Iris pigment epithelial cell (primary cell): ENCODE data around the gene CEACAM16.
"Not testable (repeated sequence)": the region's sequence is repeated elsewhere in the genome, so short reads cannot be mapped to it uniquely, and the experiment has no call there.

Source experiments
- DNase-seq: peaks from one replicate; pipeline ENCODE4 v3.0.0-alpha.2; 2011; ENCODE audit warnings: low read depth

Gene CEACAM16

DNA sequence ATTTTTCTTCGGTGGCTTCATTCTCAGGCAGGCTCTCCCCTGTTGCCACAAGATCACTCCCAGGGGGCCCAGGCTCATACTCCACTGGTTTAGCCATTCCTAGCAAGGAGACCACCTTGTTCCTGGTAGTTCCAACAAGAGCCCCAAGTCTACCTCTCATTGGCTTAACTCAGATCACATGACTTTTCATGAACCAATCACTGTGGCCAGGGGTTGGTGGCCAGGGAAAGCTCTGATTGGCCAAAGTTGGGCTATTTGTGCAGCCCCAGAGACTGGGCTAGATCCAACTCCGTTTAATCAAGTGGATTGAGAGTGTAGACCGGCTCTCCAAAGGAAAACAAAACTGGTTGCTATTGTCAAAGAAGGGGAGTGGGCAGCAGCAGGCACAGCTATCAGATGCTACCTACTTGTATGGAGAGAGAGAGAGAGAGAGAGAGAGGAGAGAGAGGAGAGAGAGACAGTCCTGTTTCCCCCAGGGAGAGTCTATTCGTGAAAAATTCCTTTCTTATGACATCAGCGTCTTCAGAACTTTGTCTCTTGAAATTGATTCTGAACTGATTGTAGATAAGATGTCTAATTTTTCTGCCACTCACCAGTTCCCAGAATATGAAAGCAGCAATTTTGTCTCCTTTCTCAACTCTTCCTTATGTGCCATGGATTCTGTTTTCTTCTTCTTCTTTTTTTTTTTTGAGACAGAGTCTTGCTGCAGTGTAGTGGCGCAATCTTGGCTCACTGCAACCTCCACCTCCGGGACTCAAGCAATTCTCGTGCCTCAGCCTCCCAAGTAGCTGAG, 21.7 kb upstream of the CEACAM16 start:
- peak; percentile 79 for DNase-seq

DNA sequence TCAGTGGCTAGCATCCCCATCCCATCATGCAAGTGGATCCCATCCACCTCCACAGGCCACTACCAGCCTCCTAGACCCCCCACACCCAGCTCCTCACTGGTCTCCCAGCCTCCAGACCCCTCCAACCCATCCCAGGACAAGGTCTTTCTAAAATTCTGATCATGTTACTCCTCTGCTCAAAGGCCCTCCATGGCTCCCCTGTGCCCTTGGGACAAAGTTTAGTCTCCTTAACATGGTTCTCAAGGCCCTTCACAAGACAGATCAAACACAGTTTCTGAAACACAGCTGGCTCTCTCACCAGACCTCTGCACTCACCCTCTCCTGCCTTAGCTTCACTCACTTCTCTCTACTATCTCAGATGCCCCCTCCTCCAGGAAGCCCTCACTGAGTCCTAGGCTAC, 18.4 kb upstream of the CEACAM16 start:
- DNase-seq = no peak

DNA sequence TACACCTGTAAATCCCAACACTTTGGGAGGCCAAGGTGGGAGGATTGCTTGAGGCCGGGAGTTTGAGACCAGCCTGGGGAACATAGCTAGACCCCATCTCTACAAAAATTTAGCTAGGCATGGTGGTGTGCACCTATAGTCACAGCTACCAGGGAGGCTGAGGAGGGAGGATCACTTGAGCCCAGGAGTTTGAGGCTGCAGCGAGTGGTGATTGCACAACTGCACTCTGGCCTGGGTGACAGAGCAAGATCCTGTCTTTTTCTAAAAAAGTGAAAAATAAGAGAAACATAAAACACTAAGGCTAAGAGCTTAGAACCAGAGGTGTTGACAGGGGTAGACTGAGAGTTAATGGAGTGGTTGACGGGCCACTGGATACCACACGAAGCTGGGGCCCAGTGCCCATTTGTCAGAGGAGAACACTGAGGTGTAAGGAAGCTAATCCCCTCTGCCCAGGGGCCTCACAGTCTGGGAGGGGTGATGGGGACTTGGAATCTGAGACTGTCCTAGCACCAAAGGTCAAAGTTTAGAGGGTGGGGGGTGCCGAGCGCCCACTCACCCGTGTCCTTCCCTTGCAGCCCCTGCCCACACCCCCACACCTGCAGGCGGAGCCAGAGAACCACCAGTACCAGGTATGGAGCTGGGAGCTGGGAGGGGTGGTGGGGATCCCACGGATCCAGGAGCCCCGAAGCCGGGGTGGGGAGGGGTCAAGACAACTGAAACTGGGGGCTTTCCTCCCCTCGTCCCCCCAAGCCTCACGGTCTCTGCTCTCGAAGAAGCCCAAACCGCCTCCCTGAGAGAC, 16.8 kb upstream of the CEACAM16 start:
- no peak for DNase-seq

DNA sequence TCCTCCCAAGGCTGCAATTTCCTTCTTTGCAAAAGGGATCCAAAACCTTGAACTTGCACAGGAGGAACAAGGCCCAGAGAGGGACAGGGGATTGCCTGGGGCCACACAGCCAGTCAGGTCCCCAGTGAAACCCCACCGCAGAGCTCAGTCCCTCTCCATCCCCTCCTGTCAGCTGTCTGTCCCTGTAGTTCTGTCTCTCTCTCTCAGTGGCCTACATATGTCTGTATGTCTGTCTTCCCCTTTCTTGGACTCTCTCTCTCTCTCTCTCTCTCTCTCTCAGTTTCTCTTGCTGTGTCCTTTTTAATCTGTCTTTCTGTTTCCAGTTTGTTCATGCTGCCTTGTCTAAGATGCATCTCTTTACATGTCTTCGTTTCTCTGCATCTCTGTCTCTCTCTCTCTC, 16.1 kb upstream of the CEACAM16 start:
- no peak for DNase-seq

DNA sequence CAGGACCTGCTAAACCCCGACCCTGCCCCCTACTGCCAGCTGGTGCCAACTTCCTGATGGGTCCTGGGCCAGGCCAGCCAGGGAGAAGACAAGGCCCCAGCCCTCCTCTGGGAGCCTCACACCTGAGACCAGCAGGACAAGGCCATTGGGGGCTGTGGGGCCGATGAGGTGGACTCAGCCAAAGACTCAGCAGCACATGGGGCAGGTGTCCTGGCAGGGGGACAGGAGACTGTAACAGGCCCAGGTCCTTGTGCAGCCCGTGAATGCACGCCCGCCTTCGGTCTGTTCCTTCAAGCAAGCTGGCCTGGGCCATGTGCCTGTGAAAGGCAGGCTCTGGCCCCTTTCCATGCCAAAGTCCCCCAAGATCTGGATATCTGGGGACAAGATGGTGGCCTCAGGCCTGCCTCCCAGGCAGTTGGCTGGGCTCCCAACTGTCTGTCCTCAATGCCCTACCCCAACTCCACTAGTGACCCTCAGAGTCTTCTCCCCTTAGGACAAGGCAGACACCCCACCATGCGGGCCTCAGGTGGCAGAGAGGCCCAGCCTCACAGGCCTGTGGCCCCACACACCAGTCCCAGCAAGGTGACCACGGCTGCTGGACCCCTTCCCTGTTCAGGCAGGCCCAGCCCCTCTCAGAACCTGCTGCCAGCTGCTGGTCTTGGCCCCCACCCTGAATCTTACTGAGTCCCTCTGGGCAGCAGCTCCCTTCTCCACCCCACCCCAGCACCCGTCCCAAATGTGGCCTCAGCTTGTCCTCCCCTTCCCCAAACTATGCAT, 15.3 kb upstream of the CEACAM16 start:
- no peak for DNase-seq

DNA sequence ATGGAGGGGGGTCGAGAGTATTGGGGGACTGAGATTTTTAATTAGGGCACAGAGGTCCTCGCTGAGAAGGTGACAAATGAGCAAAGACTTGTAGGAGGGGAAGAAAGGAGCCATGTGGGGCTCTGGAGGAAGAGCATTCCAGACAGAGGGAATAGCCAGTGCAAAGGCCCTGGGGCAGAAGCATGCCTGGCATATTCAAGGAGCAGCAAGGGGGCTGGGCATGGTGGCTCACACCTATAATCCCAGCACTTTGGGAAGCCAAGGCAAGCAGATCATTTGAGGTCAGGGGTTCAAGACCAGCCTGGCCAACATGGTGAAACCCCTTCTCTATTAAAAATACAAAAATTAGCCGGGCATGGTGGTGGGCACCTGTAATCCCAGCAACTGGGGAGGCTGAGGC, 14.6 kb upstream of the CEACAM16 start:
- not testable (repeated sequence) for DNase-seq

DNA sequence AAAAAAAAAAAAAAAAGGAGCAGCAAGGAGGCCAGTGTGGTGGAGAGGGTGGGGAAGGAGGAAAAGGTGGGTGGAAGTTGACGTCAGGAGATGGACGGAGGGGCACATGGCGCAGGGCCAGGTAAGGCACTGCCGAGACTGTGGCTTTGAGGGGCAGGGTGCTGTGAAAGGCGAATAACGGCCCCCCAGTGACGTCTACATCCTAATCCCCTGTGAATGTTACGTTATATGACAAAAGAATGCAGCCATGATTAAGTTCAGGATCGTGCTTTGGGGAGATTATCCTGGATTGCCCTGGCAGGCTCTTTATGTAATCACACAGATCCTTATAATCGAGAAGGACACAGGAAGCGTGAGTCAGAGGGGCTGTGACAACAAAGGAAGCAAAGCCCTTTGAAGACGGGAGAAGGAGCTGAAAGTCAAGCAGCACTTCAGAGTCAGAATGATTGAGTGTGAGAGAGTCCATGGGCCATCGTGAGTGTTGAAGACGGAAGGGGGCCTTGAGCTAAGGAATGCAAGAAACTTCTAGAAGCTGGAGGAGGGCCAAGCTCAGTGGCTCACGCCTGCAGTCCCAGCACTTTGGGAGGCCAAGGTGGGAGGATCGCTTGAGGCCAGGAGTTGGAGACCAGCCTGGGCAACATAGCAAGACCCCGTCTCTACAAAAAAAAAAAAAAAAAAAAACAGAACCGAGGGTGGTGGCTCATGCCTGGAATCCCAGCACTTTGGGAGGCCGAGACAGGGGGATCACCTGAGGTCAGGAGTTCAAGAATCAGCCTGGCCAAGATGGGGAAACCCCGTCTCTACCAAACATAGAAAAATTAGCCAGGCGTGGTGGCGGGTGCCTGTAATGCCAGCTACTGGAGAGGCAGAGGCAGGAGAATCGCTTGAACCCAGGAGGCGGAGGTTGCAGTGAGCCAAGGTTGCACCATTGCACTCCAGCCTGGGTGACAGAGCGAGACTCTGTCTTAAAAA, 13.8 kb upstream of the CEACAM16 start:
- peak; percentile 82 for DNase-seq

DNA sequence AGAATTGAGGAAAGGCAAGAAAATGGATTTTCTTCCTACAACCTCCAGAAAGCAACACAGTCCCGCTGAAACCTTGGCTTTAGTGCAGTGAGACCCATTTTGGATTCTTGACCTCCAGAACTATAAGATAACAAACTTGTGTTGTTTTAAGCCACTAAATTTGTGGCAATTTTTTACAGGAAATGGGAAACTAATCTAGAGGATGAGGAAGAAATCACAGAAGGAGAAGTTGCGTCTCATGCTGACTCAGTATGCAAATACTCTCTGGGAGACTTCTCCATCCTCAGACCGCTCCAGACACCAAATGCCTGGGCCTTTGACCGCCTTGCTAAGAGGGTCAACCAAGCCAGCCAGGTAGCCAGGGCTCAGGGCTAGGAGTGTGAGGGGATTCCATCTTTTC, 13.1 kb upstream of the CEACAM16 start:
- peak; percentile 66 for DNase-seq

DNA sequence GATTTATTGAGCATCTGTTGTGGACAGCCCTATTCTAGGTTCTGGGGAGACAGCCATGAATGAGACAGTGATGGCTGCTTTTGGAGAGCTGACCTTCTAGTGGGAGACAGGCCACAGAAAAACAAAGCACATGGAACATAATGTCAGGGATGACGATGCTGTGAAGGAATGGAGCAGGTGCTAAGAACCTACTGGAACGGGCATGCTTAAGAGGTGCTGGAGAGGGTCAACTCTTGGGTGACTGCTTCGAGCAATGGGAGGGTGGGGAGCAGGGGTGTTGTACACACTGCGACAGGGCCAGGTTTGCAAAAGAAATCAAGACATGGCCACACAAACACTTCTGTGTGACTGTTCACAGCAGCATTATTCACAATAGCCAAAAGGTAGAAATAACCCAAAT, 12.1 kb upstream of the CEACAM16 start:
- DNase-seq = no peak

DNA sequence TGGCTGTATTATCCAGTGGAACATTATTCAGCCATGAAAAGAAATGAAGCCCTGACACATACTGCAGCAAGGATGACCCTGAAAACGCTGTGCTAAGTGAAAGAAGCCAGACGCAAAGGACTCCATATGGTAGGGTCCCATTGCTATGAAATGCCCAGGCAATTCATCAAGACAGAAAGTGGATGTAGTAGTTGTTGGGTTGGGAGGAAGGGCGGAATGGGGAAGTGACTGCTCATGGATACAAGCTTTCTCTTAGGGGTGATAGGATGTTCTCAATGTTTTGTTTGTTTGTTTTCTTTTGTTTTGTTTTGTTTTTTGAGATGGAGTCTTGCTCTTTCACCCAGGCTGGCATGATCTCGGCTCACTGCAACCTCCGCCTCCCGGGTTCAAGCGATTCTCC, 11.1 kb upstream of the CEACAM16 start:
- DNase-seq = no peak

DNA sequence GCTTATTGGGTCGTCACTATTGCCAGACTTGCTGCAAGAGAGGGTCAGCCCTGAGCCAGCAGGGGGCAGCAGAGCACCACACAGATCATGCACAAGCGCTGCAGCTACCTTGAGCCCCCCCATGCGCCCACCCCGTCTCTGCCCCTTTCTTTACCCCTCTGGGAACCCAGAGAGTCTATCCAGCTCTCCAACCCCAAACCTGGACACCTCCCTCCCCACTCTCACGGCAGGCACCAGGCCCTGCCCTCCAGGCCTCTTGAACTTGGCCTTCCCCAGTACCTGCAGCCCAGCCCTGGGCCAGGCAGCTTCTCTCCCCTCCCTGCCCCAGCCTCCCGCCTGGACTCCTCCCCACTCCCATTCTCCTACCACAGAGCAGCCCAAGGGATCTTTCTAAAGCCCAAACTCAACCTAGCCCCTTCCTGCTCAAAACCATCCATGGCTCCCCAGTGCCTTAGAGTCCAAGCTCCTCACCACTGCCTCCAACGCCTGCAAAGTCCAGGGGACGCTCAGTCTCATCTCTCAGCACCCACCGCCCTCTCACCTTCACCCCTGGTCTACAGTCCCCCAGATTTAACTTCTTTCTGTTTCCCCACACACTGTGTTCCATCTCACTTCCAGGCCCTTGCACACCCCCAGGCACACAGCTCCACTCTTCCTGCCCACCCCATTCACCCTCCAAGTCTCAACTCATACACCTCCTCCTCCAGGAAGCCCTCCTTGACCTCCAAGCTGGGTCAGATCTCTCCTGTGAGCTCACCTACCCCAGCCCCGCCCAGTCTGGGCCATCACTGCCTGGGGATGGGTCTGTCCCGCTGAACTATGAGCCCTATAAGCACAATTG, 9.4 kb upstream of the CEACAM16 start:
- peak; percentile 64 for DNase-seq

DNA sequence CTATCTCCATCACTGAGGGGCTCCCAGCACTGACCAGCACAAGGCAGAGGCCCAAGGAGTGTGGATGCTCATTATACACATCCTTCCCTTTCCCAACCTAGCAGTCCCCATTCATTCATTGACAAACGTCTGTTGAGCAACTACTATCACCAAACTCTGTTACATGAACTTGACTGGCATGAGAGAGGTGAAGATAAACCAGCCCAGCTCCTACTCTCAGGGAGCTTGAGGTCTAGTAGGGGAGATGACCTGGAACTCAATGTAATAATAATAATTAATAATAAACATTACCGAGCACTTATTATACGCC, 8.9 kb upstream of the CEACAM16 start:
- DNase-seq = no peak

DNA sequence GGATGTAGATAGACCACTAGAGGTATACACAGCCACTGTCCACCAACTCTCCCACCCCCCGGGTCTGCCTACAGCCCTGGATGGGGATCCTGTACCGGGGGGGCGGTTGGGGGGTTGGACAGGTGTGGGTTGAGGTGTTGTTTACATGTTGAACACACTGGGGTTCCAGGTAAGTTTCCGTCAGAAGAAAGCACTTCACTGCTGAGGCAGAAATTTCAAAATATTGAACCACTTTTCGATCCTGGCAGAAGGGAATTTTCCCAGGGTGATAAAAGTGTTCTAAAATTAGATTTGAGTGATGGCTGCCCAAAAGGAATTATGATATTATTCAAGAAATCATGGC, 6.6 kb upstream of the CEACAM16 start:
- no peak for DNase-seq

DNA sequence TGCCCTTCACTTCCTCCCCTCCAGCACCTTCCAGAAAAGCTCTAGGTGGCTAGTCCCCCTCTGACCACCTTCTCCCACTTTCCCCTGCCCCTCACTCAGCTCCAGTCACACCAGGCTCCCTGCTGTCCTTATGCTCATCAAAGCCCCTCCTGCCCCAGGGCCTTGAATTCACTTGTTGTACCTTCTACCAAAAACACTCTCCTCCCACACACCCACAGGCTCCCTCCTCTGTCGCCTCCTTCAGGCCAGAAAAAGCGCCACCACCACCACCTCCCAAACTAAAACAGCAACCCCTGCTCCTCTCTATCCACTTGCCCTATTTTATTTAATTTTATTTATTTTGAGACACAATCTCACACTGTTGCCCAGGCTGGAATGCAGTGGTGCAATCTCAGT, 4.8 kb upstream of the CEACAM16 start:
- DNase-seq = no peak

DNA sequence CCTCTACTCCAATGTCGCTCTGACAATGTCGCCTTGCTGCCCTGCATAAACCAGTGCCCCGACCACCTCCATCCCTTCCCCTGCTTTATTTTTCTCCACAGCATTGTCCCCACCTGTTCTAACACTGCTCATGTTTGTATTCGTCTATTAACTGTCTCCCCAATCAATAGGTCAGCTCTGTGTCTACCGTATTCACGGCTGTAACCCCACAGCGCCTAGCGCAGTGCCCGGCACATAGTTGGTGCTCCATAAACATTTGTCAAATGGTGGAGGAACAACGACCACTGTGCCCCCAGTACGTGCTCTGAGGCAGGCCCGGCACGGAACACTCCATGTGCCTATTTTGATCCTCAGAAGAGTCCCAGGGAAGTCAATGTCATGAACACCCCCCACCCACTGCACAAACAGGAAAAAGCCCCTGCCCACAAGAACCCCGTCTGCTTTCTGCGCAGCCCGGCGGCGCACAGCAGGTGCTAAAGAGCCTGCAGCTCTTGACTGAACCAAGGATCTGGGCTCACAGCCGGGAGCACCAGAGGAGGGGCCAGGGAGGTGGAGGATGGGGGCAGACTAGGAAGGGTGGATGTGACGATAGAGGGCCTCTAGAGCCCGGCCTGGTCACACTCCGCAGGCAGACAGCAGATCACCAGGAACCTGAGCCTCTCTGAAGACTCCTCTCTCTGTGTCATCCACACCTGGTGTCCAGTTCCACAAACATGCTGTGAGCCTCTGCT, 1.8 kb upstream of the CEACAM16 start:
- DNase-seq = no peak

DNA sequence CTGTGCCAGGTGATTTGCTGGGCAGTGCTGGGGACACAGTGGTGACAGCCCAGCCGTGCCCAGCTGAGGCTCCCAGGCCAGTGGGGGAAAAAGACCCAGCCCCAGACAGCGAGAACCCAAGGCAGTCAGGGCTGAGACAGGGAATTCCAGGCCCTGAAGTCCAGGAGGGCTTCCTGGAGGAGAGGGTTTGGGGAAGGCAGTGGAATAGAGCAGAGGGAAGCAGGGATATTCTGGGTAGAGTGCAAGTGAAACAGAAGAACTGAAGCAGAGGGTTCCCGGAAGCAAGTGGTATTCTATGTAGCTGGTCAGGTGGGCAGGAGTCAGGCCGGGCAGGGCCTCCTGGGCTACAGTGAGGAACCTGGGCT, 1.3 kb upstream of the CEACAM16 start:
- no peak for DNase-seq

DNA sequence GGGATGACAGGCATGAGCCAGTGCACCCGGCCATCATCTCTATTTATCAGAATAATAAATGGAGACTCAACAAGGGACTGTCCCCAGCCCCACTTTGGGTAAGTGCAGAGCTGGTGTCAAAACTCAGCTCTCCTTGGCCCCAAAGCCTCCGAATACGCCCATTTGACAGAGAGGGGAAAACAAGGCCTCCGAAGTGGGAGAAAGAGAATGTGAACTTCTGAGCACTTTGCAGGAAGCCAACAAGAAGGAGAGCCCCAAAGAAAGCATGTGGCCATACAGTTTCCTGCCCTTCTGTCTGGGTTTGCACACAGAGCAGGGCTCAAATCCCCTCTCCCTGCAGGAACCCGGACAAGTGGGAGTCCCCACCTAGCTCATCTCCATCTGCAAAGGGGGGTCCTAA, 1.6 kb downstream of the CEACAM16 start:
- no peak for DNase-seq

DNA sequence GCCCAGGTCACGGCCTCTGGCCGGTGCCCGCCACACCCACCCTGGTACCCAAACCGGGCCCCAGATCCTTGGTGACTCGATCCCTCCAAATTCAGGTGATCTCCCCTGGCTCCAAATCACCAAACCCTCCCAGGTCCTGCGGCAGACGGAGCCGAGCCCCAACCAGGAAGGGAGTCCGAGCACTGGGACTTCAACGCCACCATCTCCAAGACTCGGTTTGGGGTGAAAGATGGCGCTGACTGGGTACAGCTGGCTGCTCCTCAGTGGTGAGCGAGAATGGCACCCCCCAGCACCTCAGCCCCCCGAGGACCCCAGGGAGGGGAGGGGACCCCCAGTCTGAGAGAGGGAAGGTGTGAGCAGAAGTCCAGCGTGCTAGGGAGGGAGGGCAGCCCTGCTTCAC, 2.3 kb downstream of the CEACAM16 start:
- no peak for DNase-seq

DNA sequence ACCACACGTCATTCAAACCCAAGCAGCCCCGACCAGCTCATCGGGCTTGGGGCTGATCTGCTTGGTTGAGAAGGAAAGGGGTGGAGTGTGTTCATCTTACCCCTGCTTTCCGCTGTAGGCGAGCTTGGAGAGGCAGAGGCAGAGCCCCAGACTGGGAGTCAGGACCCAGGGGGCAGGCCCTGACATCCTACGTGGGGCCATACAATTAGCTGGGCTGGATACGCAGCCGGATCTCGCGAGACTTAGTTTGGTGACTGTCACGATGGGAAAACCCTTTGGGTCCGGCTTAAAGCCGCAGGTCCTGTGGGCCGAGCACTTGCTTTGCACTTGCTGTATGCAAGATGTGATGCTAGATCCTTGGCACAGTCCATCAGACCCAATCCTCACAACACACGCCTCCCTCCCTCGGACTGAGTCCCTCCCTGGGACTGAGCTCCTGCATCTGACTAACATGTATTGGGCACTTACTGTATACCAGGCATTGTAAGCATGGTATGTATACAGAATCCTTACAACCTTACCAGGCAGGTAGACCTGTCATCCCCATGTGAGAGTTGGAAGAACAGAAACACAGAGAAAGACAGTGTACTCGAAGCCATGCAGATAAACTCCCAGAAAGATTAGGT, 3.7 kb downstream of the CEACAM16 start:
- no peak for DNase-seq
